Endothelial cell of umbilical vein (primary cell): ENCODE results near the gene IP6K3.

Experiments
- CTCF ChIP-seq, 2 donors: IDR thresholded peaks; 1 replicate in 1 of 2; 2 replicates in 1 of 2; pipeline ENCODE4 v1.5.1; 2011; ENCODE audit warnings: low read length in 2 of 2, mild to moderate bottlenecking in 2 of 2, moderate library complexity in 2 of 2, control low read depth in 1 of 2, inconsistent platforms in 1 of 2, low read depth in 1 of 2; ENCODE audit not compliant: insufficient read depth in 1 of 2; ENCODE audit errors: extremely low read depth in 1 of 2
- EZH2 ChIP-seq: IDR thresholded peaks from 2 replicates; pipeline ENCODE4 v1.6.1; 2012; ENCODE audit warnings: borderline replicate concordance, low read depth, mild to moderate bottlenecking, moderate library complexity, low read length, inconsistent platforms; ENCODE audit not compliant: severe bottlenecking
- FOS ChIP-seq: IDR thresholded peaks from 2 replicates; pipeline ENCODE4 v1.6.1; 2011; ENCODE audit warnings: mild to moderate bottlenecking, low read length, moderate library complexity, borderline replicate concordance; ENCODE audit not compliant: insufficient read depth
- JUN ChIP-seq: IDR thresholded peaks from 2 replicates; pipeline ENCODE4 v1.6.1; 2011; ENCODE audit warnings: borderline replicate concordance, low read depth; ENCODE audit not compliant: insufficient read length, insufficient read depth
- MAX ChIP-seq: IDR thresholded peaks from 2 replicates; pipeline ENCODE4 v1.6.1; 2011; ENCODE audit not compliant: insufficient read depth, insufficient read length
- POLR2A ChIP-seq: IDR thresholded peaks from 2 replicates; pipeline ENCODE4 v1.6.1; 2012; ENCODE audit warnings: low read depth, mild to moderate bottlenecking, control low read depth, low read length
- POLR2AphosphoS5 ChIP-seq: IDR thresholded peaks from 2 replicates; pipeline ENCODE4 v1.6.1; 2012; ENCODE audit warnings: low read depth, mild to moderate bottlenecking, control low read depth, low read length, moderate library complexity; ENCODE audit not compliant: insufficient read depth

GRCh38 chr6:33781131-33781975, 34.6 kb upstream of the IP6K3 start:
- TF ChIP-seq CTCF (IDR thresholded peaks at IDR 0.05; ENCODE audit: extremely low read depth in 1 of 2, insufficient read depth in 1 of 2, low read depth in 1 of 2, low read length in 2 of 2) (no peak), MAX (peak; percentile 30), POLR2A (peak; percentile 71), POLR2AphosphoS5 (peak; percentile 97), EZH2 (no peak), JUN (peak; percentile 92), FOS (peak; percentile 73)
